GM21381 (cell line): ENCODE measurements around the gene FAM110D.

ENCODE experiments used
- ATAC-seq: cut with Tn5 transposase; IDR thresholded peaks from one replicate; pipeline ENCODE4 v1.9.1; 2021; ENCODE audit warnings: mild to moderate bottlenecking, moderate library complexity; ENCODE audit not compliant: unreplicated experiment

The FAM110D gene

DNA sequence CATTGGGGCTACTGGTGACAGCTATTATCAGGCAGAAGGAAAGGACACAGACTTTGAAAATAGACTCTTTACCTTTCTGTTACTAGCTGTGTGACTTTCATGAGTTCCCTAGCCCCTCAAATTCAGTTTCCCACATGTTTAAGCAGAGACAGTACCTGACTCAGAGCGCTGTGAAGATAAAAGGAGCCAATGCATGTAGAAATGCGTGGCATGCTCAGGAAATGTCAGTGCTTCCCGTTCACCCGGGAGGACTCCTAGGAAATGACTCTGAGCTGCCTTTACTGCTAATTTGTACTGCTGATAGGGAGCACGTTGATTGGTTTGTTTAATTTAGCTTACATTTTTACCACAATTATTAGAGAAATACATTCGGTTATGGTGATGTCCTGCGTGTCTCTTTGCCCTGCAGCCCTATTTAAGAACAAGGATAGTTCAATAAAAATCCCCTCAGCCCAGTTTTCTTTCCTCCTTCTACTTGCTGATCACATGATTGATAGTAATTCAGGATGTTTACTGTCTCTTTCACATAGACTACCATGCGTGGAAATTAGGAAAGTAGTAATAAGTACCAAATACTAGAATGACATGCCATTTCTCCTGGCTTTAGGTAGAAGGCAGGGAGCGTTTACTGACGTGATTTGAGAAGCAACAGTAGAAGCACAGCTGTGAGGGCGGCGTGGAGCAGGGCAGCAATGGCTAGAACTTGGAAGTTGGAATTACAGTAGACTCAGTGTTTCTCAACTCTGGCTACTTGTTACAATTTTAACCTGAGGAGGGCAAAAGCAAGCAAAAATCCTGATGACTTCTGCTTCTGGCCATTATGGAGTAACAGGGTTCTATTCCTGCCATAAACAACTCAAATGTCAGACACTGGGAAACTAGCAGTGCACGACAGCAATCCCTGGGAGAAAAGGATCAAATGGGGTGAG lies 31.4 kb upstream of the FAM110D start:
- ATAC-seq, result no peak

DNA sequence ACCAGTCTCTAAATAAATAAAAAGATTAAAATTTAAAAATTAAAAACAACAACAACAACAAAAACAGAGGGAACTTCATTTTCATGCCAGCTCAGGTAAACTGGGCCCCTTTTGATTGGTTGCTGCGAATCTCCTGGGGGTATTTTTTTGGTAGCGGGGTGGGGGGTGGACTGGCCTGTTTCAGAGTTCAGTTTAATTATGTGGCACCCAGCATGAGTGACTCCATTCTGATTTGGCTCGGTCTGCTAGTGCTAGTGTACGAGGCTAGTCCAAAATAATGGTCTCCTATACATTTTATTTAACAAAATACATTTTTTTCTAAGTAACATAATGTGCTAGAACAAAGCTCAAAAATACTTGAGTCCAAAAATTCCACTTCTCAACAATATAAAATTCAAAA lies 29.1 kb upstream of the FAM110D start:
- ATAC-seq, result no peak

DNA sequence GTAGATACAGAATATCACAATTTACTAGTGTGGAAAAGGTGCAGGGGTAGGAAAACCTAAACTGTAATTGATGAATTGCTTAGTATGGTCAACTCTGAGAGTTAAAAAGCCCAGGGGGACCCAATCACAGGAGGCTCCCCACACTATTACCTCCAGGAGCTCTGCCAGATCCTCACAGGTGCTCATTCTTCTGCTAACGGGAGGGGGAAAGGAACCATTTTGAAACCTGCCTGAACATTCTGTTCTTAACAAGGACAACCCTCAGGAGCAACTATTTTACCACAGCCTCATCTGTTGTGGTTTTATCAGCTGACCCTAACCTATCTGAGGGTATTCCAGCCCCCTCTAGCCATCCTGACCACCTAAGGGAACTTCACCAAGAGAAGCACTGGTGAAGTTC lies 28.2 kb upstream of the FAM110D start:
- ATAC-seq, result no peak

DNA sequence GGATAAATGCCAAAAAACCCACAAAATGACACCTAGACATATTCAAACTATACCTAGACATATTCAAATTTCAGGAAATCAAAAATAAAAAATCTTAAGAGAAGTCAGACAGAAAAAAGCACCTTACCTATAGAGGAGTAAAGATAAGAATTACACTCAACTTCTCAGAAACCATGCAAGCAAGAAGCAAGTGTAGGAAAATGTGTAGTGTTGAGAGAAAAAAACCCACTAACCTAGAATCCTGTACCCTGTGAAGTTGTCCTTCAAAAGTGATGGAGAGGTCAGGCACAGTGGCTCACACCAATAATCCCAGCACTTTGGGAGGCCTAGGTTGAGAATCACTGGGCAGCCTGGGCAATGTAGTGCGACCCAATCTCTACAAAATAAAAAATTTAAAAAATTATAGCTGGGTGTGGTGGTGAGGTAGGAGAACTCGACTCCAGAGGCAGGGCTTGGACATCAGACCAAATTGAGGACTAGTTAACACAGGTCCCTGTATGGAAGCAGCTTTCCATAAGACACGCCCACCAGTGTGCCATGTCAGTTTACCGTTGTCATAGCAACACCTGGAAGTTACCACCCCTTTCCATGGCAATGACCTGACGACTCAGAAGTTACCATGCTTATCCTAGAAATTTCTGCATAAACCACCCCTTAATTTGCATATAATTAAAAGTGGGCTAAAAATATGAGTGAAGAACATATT lies 26.6 kb upstream of the FAM110D start:
- ATAC-seq, result no peak

DNA sequence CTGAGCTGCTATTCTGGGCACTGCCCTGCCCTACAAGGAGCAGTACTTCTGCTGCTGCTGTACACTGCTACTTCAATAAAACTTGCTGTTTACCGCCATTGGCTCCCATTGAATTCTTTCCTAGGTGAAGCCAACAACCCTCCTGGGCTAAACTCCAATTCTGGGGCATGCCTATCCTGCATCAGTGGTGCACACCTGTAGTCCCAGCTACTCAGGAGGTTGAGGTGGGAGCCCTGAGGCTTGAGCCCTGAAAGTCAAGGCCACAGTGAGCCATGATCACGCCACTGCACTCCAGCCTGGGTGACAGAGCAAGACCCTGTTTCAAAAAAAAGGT lies 26.1 kb upstream of the FAM110D start:
- ATAC-seq, result no peak

DNA sequence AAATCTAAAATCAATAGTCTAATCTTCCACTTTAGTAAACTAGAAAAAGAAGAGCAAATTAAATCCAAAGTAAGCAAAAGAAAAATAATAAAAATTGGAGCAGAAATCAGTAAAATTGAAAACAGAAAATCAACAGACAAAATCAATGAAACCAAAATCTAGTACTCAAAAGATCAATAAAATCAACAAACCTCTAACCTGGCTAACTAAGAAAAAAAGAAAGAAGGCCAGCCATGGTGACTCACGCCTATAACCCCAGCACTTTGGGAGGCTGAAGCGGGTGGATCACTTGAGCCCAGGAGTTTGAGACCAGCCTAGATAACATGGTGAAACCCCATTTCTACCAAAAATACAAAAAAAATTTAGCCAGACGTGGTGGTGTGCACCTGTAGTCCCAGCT lies 24.4 kb upstream of the FAM110D start:
- no peak for ATAC-seq

DNA sequence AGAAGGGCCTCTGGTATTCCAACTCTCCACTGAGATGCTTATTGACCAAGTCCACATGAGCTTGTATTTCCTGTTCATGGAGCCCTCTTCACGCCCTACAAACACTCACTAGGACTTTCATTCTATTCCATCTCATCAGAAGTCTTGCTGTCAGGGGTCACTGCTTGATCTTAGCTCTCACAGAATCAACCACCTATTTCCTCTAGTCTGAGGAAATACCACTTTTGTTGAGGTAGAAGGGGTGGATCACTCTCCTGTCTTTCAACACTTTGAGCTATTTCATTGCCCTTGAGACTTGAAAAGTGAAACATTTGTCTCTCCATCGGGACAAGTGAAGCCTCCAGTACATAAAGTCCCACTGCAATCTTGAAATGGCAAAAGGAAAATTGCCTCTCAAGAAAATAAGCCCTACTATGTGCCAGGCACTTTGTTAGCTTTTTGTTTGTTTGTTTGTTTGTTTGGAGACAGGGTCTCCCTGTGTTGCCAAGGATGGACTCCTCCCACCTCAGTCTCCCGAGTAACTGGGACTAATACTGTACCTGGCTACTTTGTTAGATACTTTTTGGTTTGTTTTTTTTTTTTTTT lies 19.8 kb upstream of the FAM110D start:
- no peak for ATAC-seq

DNA sequence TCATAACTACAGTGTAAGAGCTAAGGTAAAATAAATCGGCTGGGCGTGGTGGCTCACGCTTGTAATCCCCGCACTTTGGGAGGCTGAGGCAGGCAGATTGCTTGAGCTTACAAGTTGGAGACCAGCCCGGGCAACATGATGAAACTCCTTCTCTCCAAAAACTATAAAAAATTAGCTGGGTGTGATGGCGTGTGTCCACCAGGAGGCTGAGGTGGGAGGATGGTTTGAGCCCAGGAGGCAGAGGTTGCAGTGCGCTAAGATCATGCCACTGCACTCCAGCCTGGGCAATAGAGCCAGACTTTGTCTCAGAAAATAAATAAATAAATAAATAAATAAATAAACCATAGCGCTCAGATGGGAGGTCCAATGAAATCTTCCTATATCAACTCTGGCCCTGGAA lies 16.7 kb upstream of the FAM110D start:
- ATAC-seq, result no peak

DNA sequence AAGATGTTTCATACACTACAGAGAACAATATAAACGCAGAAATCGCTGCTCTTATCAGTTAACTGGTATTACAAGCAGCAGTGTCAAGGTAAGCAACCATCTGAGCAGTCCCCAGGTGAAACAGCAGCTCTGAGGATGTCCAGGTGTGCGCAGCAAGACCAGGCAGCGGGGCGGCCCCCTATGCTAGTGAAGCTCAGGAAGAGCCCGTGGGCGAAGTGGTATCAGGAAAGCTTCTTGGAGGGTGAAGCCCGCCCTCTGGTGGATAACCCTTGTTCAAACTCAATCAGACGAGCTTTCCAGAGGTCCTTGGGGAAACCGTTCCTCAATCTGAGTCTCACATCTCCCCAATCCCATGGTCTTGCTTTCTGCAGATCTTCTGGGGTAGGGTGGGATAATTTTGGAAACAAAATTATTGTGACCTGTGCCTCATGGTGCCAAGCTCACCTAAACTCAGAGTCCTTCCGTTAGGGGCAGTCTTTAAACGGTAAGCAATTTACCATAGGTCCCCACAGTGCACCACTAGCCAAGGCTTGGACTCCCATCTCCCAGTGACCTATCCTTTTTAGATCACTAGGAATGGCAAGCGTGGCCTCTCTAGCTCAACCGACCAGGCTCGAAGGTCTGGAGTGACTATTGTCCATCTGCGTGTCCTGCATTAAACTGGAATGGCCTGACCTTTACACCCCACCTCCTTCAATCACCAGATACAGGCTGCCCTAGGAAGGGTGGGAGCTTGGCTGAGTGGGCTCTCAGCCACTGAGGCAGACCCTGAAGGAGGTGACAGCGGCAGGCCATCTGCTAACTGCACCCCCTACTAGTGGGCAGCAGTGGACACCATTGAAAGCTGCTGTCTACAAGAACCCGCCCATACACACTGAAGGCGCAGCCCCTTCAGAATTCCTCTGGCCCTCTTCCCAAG lies 13.6 kb upstream of the FAM110D start:
- no peak for ATAC-seq

DNA sequence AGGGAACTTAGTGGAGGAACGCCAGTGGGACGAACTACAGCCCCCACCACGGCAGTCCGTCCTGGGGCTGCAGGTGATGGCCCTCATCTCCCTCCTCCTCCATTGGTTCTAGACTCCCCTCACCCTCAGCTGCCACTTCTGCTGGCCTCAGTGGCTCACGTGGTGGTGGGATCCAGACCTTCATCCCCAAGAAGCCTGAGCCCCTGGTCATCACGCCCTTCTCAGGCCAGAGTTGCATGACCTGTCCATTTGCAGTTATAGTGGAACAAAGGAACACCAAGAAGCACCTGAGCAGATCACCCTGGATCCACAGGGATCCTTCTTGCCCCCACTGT lies 13.0 kb upstream of the FAM110D start:
- no peak for ATAC-seq

DNA sequence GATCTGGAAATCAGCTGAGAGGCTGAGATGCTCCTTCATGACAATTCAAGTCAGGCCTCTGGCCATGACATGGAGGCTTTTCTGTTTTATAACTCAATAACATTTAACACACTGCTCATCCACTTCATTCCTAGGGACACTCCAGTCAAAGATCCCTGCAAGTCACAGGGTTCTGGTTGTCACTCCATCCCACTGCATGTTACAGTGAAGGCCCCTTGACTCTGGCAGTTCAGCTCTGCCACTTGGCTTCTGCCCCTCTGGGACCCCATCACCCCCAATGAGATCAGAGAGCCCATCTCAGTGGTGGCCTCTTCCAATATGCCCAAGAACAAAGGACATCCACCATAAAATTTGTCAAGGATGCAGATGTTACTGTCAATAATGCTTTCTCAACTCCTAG lies 10.0 kb upstream of the FAM110D start:
- no peak for ATAC-seq

DNA sequence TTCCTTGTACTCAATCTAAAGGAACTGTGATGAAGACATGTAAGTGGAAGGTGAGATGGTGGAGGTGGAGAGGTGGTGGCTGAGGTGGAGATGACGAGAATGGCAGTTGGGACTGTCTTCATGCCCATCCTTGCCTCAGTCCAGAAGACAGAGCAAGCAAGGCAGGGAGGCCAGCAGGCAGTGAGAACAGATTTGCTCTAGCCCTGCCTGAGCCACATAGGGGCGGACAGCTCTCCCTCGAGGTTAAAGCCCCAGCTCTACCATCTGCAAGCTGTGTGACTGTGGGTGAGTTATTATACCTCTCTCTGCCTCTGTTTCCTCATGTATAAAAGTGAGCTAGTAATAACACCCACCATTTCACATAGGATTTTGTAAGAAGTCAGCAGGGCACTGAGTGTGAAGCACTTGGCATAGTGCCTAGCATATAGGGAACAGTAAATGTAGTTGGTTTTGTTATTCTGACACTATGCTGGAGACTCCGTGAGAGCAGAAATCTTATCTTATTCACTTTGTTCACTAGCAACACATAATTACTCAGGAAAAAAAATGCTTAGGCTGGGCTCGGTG lies 4.8 kb upstream of the FAM110D start:
- no peak for ATAC-seq

DNA sequence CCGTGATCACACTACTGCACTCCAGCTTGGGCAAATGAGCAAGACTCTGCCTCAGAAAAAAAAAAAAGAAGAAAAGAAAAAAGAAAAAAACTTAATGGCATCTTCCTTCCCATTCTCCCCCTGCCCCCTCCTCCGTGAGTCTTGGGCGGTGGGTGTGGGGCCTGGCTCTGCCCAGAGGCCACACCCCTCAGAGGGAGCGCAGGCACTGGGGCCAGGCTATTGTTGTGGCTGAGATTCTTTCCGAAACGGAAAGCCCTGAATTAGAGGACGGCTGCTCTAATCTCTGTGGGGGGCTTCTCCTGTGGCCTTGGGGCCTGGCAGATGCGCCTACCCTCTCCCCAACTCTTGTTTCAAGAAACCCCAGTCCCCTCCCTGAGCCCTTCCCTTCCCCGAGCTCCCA lies 4.1 kb upstream of the FAM110D start:
- no peak for ATAC-seq

DNA sequence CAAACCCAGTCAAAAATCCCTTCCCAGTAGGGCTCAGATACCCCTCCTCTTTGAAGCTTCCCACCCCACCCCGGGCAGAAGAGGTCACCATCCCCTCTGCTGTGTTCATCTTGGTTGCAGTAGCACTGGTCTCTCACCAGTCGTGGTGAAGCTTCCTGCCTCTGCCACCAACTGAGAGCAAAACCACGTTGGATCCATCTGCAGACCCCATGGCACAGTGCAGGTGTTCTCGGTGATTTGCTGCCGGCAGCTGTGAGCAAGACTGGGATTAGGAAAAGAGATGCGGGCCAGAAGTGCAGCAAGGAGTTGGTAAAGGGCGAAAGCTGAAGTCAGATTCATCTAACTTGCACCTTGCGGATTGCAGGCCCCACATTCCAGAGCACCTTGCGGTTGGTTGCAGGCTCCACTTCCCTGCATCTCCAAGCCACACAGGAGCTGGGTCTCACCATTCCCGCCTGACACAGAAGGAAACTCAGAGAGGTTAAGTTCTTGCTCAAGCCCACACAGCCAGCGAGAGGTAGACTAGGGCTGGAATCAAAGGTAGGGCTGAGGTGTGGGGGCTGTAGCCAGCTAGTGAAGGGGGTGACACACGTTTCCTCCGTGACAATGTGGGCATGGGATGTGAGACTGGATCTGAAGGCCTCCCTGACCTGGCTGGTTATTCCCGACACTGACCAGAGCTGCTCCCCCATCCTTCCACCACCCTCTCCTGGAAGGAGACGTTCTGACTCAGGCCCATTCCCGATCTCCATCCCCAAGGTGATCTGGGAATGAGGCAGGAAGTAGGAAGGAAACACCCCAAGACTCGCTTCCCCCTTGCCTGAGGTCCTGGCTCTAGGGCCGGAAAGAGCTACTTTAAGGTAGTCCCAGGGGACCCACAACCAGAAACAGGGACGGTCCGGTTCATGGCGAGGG lies 3.3 kb upstream of the FAM110D start:
- no peak for ATAC-seq

DNA sequence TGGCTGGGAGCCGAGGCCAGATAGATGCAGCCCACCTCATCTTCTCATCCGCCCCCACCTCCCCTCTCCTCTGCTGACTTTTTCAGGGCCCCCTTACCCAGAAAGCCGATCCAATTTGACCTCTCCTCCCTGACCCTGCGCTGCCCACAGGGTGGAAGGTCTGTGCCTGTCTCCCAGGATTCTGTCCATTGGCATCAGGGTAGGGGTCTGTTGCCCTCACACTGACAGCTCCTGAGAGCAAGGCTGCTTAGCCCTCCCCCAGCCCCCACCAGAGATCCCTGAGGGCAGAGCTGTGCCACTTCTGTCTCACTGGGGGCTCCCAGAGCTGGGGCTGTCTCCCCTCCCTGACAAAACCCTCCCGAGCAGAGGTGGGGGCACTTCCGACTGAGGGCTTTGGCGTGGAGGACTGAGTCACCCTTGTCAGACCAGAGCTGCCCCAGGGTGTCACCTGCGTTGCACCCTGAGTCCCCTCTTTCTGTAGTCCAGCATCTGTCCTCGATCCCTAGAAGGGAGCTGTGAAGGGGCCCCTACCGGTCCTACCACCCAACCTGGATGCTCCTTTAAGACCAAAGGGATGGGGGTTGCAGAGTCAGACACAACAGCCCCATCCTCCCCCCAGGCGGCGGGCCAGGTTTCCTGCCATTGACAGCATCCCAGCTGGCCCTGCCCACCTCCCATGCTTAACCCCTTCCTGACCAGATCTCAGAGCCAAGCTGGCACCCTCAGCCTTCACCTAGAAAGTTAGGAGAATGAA lies 2.4 kb upstream of the FAM110D start:
- ATAC-seq, result no peak

DNA sequence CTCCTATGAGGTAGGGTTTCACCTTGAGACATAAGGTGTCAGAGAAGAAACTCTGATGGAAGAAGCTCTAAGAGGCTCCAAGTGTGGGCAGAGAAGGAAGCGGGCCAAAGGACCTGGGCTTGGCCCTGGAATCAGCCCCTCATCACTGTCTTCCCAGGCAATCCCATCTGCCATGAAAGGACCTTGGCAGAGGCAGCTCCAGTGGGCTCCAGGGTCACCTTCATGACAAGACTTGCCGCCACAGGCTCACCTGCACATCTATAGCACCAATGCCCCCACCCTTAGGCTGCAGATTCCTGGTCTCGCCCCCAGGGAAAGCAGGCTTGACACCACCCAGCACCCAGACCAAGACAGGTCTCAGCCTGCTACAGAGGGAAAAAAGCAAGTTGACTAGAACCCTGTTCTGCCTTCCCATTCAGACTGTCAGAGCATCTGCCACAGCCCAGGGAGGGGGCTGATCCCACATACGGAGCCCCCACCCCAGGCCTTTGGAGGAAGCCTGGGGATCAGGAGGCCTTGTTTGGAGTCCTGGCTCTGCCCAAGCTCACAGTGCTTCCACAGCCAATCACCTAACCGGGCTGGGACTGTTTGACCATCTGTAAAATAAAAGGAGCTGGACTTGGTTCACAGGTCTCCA lies 490 bp upstream of the FAM110D start:
- ATAC-seq, result no peak

DNA sequence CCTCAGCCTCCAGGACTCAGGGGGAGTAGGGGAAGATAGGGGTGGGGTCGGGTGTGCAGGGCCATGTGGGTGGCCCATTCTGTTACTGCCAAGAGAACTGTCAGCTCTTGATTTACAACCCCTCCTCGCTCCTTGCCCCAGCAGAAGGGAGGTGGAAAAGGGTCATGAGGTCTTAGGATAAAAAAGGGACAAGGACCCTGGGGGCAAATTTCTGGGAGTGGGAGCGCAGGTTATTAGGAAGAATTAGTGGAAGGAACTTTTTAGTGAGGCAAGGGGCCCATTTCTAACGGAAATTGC lies 812 bp downstream of the FAM110D start:
- ATAC-seq, result no peak

DNA sequence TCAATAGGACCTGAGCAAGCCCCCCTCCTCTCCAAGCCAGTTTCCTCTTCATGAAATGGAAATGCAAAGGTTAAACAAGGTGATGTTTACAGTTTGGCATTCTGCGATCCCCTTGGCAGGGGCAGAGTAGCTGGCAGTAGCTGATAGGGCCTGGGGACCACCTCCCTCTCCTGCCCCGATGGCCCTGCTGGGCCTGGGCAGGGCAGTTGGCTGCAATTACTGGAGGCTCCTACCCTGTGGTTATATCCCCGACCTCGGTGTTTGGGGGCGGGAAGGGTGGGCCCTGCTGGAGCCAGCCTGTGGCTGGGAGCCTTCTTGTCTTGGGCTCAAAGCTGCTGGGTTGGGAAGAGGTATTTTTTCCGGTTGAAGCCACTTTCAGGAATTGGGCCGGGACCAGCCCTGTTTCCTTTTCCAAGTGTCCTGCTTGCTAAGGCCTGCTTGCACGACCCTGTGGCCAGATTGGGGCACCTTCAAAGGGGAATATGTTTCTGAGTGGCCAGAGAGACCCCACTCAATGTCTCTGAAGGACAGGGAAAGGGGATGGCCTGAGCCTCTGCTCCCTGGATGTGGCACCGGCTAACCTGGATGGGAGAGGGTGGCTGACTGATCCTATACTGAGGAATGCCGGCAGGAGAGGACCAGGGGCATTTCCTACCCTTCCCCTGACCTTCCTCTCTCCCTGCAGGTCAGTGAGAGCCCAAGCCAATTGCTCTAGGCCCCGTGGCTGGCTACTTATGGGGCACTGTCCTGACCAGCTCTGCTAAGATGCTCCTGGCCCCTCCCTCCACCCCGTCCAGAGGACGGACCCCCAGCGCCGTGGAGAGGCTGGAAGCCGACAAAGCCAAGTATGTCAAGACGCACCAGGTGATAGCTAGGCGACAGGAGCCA lies 1.9 kb downstream of the FAM110D start:
- no peak for ATAC-seq
